Measurements from ENCODE around the gene AGPAT1. TPM values are rescaled to one million over a fixed set of nuclear protein-coding genes. Genes with fewer than 3 reads are reported as not detected.

The AGPAT1 gene
- total and polyA plus RNA-seq, 2 of the 8 experiments (the other 6 are each of a cell fraction or from before 2014, with no cell fraction given): 96.0 to 222 TPM

DNA sequence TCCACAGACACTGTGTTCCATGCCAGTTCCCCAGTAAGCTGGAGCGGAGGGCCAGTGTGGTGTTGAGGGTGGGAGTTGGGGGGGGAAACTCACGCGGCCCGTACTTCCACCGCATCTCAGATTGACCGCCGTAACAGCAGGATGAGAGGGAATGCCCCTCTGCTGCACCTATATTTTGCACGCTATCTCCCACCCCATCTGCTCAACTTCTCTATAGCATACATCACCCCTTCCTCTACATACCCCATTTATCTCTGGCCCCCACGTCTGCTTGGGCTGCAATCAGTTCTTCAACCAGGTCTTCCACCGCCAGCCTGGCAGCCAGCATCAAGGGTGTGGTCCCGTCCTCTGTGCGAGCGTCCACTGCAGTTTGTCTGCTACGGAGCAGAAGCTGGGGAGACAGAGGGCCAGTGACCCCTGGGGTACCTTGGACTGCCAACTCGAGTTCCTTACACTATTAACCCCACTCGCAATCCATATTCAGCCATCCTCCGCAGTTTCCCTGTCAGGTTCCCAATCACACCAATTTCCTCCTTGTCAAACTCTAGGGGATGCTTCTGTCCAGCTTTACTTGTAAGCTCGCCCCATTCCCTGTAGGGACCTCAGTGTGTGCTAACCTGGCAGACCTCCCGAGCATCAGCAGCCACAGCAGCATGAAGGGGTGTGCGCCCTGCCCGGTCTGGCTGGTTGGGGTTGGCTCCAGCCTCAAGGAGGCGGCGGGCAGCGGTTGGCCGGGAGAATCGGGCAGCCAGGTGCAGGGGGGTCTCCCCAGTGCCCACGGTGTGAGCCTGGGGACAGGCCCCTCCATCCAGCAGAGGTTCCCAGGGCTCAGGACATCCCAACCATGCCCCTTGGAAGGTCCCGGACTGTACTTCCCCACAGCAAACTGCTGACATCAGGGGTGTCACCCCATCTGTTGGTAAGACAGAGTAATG lies 21.1 kb upstream of the AGPAT1 start (continued):
- TF ChIP-seq NANOG (IDR thresholded peaks at IDR 0.05; ENCODE audit: insufficient read depth, low read depth, low read length, poor library complexity, severe bottlenecking) (no peak), YY1 (IDR thresholded peaks at IDR 0.05; ENCODE audit: low read depth, low read length) (no peak), CBX8 (IDR thresholded peaks at IDR 0.05; ENCODE audit: borderline replicate concordance, low read depth, low read length) (no peak), POU5F1 (IDR thresholded peaks at IDR 0.05; ENCODE audit: low read depth, low read length) (no peak), GABPA (IDR thresholded peaks at IDR 0.05; ENCODE audit: borderline replicate concordance, insufficient read depth, low read length) (no peak)
- TF ChIP-seq, protein P1, sequence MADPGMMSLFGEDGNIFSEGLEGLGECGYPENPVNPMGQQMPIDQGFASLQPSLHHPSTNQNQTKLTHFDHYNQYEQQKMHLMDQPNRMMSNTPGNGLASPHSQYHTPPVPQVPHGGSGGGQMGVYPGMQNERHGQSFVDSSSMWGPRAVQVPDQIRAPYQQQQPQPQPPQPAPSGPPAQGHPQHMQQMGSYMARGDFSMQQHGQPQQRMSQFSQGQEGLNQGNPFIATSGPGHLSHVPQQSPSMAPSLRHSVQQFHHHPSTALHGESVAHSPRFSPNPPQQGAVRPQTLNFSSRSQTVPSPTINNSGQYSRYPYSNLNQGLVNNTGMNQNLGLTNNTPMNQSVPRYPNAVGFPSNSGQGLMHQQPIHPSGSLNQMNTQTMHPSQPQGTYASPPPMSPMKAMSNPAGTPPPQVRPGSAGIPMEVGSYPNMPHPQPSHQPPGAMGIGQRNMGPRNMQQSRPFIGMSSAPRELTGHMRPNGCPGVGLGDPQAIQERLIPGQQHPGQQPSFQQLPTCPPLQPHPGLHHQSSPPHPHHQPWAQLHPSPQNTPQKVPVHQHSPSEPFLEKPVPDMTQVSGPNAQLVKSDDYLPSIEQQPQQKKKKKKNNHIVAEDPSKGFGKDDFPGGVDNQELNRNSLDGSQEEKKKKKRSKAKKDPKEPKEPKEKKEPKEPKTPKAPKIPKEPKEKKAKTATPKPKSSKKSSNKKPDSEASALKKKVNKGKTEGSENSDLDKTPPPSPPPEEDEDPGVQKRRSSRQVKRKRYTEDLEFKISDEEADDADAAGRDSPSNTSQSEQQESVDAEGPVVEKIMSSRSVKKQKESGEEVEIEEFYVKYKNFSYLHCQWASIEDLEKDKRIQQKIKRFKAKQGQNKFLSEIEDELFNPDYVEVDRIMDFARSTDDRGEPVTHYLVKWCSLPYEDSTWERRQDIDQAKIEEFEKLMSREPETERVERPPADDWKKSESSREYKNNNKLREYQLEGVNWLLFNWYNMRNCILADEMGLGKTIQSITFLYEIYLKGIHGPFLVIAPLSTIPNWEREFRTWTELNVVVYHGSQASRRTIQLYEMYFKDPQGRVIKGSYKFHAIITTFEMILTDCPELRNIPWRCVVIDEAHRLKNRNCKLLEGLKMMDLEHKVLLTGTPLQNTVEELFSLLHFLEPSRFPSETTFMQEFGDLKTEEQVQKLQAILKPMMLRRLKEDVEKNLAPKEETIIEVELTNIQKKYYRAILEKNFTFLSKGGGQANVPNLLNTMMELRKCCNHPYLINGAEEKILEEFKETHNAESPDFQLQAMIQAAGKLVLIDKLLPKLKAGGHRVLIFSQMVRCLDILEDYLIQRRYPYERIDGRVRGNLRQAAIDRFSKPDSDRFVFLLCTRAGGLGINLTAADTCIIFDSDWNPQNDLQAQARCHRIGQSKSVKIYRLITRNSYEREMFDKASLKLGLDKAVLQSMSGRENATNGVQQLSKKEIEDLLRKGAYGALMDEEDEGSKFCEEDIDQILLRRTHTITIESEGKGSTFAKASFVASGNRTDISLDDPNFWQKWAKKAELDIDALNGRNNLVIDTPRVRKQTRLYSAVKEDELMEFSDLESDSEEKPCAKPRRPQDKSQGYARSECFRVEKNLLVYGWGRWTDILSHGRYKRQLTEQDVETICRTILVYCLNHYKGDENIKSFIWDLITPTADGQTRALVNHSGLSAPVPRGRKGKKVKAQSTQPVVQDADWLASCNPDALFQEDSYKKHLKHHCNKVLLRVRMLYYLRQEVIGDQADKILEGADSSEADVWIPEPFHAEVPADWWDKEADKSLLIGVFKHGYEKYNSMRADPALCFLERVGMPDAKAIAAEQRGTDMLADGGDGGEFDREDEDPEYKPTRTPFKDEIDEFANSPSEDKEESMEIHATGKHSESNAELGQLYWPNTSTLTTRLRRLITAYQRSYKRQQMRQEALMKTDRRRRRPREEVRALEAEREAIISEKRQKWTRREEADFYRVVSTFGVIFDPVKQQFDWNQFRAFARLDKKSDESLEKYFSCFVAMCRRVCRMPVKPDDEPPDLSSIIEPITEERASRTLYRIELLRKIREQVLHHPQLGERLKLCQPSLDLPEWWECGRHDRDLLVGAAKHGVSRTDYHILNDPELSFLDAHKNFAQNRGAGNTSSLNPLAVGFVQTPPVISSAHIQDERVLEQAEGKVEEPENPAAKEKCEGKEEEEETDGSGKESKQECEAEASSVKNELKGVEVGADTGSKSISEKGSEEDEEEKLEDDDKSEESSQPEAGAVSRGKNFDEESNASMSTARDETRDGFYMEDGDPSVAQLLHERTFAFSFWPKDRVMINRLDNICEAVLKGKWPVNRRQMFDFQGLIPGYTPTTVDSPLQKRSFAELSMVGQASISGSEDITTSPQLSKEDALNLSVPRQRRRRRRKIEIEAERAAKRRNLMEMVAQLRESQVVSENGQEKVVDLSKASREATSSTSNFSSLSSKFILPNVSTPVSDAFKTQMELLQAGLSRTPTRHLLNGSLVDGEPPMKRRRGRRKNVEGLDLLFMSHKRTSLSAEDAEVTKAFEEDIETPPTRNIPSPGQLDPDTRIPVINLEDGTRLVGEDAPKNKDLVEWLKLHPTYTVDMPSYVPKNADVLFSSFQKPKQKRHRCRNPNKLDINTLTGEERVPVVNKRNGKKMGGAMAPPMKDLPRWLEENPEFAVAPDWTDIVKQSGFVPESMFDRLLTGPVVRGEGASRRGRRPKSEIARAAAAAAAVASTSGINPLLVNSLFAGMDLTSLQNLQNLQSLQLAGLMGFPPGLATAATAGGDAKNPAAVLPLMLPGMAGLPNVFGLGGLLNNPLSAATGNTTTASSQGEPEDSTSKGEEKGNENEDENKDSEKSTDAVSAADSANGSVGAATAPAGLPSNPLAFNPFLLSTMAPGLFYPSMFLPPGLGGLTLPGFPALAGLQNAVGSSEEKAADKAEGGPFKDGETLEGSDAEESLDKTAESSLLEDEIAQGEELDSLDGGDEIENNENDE (IDR thresholded peaks at IDR 0.05; ENCODE audit: insufficient replicate concordance, low read length): no peak
- TF ChIP-seq, protein P2, sequence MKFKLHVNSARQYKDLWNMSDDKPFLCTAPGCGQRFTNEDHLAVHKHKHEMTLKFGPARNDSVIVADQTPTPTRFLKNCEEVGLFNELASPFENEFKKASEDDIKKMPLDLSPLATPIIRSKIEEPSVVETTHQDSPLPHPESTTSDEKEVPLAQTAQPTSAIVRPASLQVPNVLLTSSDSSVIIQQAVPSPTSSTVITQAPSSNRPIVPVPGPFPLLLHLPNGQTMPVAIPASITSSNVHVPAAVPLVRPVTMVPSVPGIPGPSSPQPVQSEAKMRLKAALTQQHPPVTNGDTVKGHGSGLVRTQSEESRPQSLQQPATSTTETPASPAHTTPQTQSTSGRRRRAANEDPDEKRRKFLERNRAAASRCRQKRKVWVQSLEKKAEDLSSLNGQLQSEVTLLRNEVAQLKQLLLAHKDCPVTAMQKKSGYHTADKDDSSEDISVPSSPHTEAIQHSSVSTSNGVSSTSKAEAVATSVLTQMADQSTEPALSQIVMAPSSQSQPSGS (IDR thresholded peaks at IDR 0.05; ENCODE audit: low read length): no peak
